ENCODE results near the gene TTLL12.

DNA sequence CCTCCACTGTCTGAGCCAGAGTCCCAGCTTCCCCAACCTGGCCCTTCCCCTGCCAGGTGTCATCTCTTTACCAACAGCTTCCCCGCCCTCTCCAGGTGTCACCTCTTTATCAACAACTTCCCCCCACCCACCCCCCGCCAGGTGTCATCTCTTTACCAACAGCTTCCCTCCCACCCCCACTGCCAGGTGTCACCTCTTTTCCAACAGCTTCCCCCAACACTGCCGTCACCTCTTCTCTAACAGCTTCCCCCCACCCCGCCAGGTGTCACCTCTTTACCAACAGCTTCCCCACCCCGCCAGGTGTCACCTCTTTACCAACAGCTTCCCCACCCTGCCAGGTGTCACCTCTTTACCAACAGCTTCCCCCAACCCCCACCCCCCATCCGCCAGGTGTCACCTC is 29.8 kb upstream of the TTLL12 start:
- TF ChIP-seq, protein P1, sequence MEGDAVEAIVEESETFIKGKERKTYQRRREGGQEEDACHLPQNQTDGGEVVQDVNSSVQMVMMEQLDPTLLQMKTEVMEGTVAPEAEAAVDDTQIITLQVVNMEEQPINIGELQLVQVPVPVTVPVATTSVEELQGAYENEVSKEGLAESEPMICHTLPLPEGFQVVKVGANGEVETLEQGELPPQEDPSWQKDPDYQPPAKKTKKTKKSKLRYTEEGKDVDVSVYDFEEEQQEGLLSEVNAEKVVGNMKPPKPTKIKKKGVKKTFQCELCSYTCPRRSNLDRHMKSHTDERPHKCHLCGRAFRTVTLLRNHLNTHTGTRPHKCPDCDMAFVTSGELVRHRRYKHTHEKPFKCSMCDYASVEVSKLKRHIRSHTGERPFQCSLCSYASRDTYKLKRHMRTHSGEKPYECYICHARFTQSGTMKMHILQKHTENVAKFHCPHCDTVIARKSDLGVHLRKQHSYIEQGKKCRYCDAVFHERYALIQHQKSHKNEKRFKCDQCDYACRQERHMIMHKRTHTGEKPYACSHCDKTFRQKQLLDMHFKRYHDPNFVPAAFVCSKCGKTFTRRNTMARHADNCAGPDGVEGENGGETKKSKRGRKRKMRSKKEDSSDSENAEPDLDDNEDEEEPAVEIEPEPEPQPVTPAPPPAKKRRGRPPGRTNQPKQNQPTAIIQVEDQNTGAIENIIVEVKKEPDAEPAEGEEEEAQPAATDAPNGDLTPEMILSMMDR (IDR thresholded peaks at IDR 0.05): no peak
- TF ChIP-seq ZSCAN20 (CRISPR knock-in tag; IDR thresholded peaks at IDR 0.05): no peak
- no peak for TF ChIP-seq JUN (IDR thresholded peaks at IDR 0.05)
- TF ChIP-seq BHLHE40 (IDR thresholded peaks at IDR 0.05; ENCODE audit: low read depth, low read length): no peak
- TF ChIP-seq POLR2A (IDR thresholded peaks at IDR 0.05; ENCODE audit: low read length): no peak
- TF ChIP-seq NPAS2 (CRISPR knock-in tag; IDR thresholded peaks at IDR 0.05; ENCODE audit: borderline replicate concordance): no peak
- TF ChIP-seq ELK1 (IDR thresholded peaks at IDR 0.05; ENCODE audit: low read depth, low read length): no peak
- TF ChIP-seq EP300 (IDR thresholded peaks at IDR 0.05): no peak
- TF ChIP-seq FOSL2 (IDR thresholded peaks at IDR 0.05): no peak
- no peak for TF ChIP-seq FOSL2 (CRISPR knock-in tag; IDR thresholded peaks at IDR 0.05)
- TF ChIP-seq HEYL (CRISPR knock-in tag; IDR thresholded peaks at IDR 0.05): no peak
- TF ChIP-seq, protein P2, sequence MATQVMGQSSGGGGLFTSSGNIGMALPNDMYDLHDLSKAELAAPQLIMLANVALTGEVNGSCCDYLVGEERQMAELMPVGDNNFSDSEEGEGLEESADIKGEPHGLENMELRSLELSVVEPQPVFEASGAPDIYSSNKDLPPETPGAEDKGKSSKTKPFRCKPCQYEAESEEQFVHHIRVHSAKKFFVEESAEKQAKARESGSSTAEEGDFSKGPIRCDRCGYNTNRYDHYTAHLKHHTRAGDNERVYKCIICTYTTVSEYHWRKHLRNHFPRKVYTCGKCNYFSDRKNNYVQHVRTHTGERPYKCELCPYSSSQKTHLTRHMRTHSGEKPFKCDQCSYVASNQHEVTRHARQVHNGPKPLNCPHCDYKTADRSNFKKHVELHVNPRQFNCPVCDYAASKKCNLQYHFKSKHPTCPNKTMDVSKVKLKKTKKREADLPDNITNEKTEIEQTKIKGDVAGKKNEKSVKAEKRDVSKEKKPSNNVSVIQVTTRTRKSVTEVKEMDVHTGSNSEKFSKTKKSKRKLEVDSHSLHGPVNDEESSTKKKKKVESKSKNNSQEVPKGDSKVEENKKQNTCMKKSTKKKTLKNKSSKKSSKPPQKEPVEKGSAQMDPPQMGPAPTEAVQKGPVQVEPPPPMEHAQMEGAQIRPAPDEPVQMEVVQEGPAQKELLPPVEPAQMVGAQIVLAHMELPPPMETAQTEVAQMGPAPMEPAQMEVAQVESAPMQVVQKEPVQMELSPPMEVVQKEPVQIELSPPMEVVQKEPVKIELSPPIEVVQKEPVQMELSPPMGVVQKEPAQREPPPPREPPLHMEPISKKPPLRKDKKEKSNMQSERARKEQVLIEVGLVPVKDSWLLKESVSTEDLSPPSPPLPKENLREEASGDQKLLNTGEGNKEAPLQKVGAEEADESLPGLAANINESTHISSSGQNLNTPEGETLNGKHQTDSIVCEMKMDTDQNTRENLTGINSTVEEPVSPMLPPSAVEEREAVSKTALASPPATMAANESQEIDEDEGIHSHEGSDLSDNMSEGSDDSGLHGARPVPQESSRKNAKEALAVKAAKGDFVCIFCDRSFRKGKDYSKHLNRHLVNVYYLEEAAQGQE (IDR thresholded peaks at IDR 0.05): no peak
- no peak for TF ChIP-seq KDM5A (IDR thresholded peaks at IDR 0.05)
- TF ChIP-seq RFX5 (IDR thresholded peaks at IDR 0.05): no peak
